HL-60 (cell line): Measurements from ENCODE around the gene FOXO3.

Source experiments
- DNase-seq, 2 experiments: peaks; one replicate each; pipeline ENCODE4 v3.0.0-alpha.2; 2010 to 2020; ENCODE audit warnings: low read depth in 1 of 2, low spot score in 1 of 2
- H3K27ac ChIP-seq: fragments of 250-450 bp; sonication (Bioruptor Pico); replicated peaks from 2 replicates; pipeline ENCODE4 v1.5.1; 2020; ENCODE audit warnings: mild to moderate bottlenecking, moderate library complexity
- H3K27me3 ChIP-seq: fragments of 250-450 bp; sonication (Bioruptor Pico); 2 replicates; pipeline ENCODE4 v1.5.1; 2021; ENCODE audit warnings: mild to moderate bottlenecking, moderate library complexity; ENCODE audit not compliant: insufficient read depth, poor library complexity, severe bottlenecking
- H3K4me3 ChIP-seq: replicated peaks from 2 replicates; pipeline ENCODE4 v1.5.1; 2011; ENCODE audit warnings: mild to moderate bottlenecking, control low read depth, low read length; ENCODE audit not compliant: insufficient read depth
- GABPA ChIP-seq: IDR thresholded peaks from 2 replicates; pipeline ENCODE4 v1.6.1; 2012; ENCODE audit warnings: low read depth
- POLR2AphosphoS5 ChIP-seq: IDR thresholded peaks from 2 replicates; pipeline ENCODE4 v1.6.1; 2012; ENCODE audit warnings: low read depth
- REST ChIP-seq: IDR thresholded peaks from 2 replicates; pipeline ENCODE4 v1.6.1; 2012; ENCODE audit warnings: low read depth; ENCODE audit not compliant: insufficient replicate concordance
- SPI1 ChIP-seq: IDR thresholded peaks from 2 replicates; pipeline ENCODE4 v1.6.1; 2012; ENCODE audit warnings: low read depth, mild to moderate bottlenecking, borderline replicate concordance
- TF ChIP-seq, protein P1 (sequence below): IDR thresholded peaks from one replicate; pipeline ENCODE4 v1.5.1; 2011; ENCODE audit warnings: low read length, control low read depth, inconsistent platforms; ENCODE audit not compliant: insufficient read depth

Gene FOXO3

DNA sequence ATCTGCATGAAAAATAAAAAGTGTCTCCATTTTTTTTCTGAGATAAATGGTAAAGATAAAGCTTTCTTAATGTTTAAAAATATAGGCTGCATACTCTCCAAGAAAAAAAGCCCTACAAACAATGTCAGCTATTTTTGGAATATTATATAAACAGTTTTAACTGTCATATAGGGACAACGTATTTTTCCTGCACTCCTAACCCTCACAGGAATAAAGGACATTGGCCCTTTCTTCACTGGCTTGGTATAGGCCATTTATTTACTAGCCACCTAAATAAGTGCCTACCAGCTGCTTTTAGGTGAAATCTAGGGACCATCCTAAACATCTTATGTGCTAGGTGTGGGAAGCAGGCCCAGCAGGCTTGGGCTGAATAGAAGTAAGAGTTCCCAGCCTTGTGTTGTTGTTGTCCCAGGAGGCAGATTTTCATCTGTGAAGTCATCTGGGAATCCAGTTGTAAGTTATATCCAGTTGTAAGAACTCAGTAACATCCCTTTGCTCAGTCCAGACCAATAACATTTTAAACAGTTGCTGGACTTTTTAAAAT, 21.3 kb downstream of the FOXO3 start:
- TF ChIP-seq REST: no peak
- TF ChIP-seq SPI1: no peak
- TF ChIP-seq, protein P1, sequence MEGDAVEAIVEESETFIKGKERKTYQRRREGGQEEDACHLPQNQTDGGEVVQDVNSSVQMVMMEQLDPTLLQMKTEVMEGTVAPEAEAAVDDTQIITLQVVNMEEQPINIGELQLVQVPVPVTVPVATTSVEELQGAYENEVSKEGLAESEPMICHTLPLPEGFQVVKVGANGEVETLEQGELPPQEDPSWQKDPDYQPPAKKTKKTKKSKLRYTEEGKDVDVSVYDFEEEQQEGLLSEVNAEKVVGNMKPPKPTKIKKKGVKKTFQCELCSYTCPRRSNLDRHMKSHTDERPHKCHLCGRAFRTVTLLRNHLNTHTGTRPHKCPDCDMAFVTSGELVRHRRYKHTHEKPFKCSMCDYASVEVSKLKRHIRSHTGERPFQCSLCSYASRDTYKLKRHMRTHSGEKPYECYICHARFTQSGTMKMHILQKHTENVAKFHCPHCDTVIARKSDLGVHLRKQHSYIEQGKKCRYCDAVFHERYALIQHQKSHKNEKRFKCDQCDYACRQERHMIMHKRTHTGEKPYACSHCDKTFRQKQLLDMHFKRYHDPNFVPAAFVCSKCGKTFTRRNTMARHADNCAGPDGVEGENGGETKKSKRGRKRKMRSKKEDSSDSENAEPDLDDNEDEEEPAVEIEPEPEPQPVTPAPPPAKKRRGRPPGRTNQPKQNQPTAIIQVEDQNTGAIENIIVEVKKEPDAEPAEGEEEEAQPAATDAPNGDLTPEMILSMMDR: no peak
- no peak for TF ChIP-seq GABPA
- no peak for TF ChIP-seq POLR2AphosphoS5
- Histone ChIP-seq H3K27ac (no peak overlapping the region), H3K4me3 (no peak overlapping the region), H3K27me3 (no peaks in the 10 kb centered on the region)
- DNase-seq: no peak

- no peak for TF ChIP-seq SPI1
- TF ChIP-seq POLR2AphosphoS5: no peak
- TF ChIP-seq GABPA: no peak
- TF ChIP-seq, protein P1: no peak
- no peak for TF ChIP-seq REST
- Histone ChIP-seq H3K27me3 (no peaks in the 10 kb centered on the region), H3K4me3 (no peak overlapping the region), H3K27ac (no peak overlapping the region)
- DNase-seq: no peak
Measured at GRCh38 chr6:108582618-108583017, 21.9 kb downstream of the FOXO3 start.

DNA sequence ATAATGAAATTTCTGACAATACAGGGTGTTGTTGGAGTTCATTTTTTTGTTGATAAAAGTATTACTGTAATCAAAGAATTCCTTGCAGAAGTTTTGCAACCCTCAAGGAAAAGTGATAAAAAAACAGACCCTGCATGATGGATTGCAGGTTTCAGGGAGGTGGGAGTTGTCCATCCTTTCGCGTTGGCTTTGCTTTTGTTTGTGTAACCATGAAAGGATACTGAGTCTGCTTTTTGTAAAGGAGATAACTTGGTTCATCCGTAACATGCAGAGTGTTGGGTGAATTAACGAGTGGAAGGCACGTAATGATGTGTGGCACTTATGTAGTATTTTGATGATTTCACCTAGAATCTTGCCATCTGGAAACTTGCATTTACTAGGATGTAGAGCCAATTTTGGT, 23.6 kb downstream of the FOXO3 start:
- TF ChIP-seq POLR2AphosphoS5: no peak
- no peak for TF ChIP-seq REST
- TF ChIP-seq, protein P1: no peak
- TF ChIP-seq SPI1: no peak
- TF ChIP-seq GABPA: no peak
- Histone ChIP-seq H3K27ac (no peak overlapping the region), H3K27me3 (no peaks in the 10 kb centered on the region), H3K4me3 (no peak overlapping the region)
- DNase-seq: no peak
